ENCODE data around the gene LYPD3.
A peak's percentile ranks its signal among the peaks of the same experiment; 100 is the strongest.
"Not testable (repeated sequence)": the region's sequence is repeated elsewhere in the genome, so short reads cannot be mapped to it uniquely, and the experiment has no call there.

Gene LYPD3

GRCh38 chr19:43465468-43466120 lies at the start of gene LYPD3:
TSS of gene LYPD3 (minus strand) at chr19:43465608. CDS start at chr19:43465571, 37 bp downstream.
- peak; percentile 10 for DNase-seq

DNA sequence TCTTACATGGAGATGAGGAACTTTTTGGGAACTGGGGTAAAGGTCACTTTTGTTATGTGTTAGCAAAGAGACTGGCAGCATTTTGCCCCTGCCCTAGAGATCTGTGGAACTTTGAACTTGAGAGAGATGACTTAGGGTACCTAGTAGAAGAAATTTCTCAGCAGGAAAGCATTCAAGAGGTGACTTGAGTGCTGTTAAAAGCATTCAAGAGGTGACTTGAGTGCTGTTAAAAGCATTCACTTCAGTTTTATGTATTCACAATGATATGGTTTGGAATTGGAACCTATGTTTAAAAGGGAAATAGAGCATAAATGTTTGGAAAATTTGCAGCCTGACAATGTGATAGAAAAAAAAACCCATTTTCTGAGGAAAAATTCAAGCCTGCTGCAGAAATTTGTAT lies 47.0 kb upstream of the LYPD3 start:
- DNase-seq, result not testable (repeated sequence)

DNA sequence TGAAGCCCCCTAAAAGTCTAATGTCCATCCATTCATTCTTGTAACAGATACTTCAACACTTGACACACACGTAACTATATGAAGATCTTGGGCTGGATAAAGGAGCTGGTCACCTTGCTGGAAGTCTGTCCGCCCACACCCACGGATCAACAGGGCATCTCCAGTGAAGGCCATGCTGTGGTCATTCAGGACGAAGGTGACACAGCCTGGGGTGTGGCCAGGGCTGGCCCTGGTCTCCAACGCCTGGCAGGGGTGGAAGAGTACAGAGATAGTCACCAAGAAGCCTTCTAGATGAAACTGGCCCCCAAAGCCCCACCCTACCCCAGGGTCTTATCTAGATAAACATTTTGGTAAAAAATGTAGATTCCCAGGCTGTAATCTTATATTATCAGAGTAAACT lies 45.9 kb upstream of the LYPD3 start:
- no peak for DNase-seq

- DNase-seq, result no peak
Measured at GRCh38 chr19:43510713-43511112, 45.3 kb upstream of the LYPD3 start.

DNA sequence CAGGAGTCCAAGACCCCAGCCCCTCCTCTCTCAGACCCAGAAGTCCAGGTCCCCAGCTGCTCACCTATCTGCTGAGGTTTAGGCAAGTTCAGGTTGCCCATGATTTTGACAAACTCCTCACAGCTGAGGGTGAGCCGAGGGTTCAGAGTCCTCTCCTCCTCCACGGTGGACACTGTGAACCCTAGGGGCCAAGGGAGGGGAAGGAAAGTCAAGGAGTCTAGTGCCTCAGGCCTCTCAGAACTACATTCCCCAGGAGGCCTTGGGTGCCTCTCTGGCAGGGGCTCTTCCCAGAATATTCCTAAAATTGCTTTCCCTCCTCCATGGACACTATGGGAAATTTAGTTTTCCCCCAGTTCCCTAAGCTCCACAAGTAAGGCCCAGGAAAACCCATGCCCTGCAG lies 42.5 kb upstream of the LYPD3 start:
- no peak for DNase-seq

- no peak for DNase-seq
Measured at GRCh38 chr19:43506629-43507028, 41.2 kb upstream of the LYPD3 start.

- no peak for DNase-seq
Measured at GRCh38 chr19:43505941-43506340, 40.5 kb upstream of the LYPD3 start.

- DNase-seq, result no peak
Measured at GRCh38 chr19:43505186-43505456, 39.7 kb upstream of the LYPD3 start.

- peak; percentile 57 for DNase-seq
Measured at GRCh38 chr19:43504426-43505185, 39.2 kb upstream of the LYPD3 start, which contains the start of gene PHLDB3. TSS of gene PHLDB3 (minus strand) at chr19:43504746. CDS start at chr19:43504118, 628 bp downstream.

DNA sequence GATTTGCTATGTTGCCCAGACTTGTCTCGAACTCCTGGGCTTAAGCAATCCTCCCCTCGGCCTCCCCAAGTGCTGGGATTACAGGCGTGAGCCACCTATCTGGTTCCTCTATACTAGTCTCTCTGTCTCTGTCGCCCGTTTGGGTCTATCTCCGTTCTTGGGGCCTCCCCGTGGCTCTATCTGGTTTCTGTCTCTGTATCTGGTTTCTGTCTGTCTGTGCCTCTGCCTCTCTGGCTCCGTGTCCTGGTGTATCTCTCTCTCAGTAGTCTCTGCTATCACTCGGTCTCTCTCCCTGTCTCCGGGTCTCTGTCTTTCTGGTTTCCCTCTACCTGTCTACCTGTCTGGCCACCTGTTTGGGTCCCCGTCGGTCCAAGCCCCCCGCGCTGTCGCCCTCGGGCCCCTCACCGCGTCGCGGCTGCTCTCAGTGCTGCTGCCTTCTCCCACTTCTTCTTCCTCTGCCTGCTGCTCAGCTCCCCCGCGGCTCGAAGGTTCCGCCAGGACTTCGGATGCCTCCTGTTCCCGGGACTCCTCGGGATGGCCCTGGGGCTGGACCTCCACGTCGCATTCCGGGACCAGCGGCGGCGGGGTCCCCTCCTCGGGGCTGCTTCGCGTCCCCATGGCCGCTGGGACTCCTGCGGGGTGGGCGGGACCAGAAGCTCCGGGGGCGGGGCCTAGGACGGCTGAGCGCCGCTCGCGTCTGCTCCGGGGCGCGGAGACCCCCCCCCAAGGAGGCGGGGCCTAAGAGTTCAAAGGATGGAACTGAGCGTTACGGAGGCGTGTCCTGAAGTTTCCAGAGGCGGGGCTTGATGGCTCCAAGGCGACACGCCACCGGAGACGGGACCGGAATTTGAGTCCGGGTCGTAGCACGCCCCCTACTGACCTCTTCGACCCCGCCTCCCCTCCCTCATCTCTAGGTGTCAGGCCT lies 38.4 kb upstream of the LYPD3 start:
- DNase-seq, result peak; percentile 100

DNA sequence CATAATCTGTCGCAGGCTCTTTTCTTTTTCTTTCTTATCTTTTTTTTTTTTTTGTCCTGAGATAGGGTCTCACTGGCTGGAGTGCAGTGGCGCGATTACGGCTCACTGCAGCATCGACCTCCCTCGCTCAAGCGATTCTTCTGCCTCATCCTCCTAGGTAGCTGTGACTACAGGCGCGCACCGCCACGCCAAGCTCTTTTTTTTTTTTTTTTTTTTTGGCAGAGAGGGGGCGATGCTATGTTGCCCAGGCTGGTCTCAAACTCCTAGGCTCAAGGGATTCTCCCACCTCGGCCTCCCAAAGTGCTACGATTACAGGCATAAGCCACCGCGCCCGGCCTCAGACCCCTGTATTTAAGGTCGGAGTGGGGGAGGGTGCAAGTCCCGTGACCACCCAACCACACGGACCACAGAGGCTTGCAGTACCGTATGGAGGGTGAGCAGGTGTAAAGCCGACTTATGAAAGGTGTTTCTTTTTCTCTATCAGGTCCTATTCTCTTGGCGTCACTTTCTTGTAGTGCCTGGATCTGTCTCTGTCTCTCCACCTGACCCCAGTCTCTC lies 37.1 kb upstream of the LYPD3 start:
- DNase-seq, result no peak

- DNase-seq, result no peak
Measured at GRCh38 chr19:43501661-43502418, 36.4 kb upstream of the LYPD3 start.

DNA sequence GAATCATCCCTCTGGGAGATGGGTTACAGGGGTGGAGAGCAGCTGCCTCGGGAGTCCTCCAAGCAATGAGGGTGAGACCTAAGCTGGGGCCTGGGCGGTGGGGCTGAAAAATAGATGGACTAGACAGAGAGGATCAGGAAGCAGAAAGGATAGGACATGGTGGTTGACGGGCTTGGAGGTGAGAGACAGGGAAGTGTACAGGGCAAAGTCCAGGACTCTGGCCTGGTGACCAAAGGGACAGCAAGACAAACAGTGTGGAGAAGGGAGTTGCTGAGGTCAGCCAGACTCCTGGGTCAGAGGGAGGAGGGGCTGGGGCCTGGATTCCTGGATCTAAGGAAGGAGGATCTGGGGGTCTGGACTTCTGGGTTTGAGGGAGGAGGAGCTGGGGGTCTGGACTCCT lies 33.6 kb upstream of the LYPD3 start:
- no peak for DNase-seq

GRCh38 chr19:43498233-43498842 lies 32.9 kb upstream of the LYPD3 start:
- DNase-seq, result no peak

- DNase-seq, result no peak
Measured at GRCh38 chr19:43496960-43497359, 31.6 kb upstream of the LYPD3 start.

DNA sequence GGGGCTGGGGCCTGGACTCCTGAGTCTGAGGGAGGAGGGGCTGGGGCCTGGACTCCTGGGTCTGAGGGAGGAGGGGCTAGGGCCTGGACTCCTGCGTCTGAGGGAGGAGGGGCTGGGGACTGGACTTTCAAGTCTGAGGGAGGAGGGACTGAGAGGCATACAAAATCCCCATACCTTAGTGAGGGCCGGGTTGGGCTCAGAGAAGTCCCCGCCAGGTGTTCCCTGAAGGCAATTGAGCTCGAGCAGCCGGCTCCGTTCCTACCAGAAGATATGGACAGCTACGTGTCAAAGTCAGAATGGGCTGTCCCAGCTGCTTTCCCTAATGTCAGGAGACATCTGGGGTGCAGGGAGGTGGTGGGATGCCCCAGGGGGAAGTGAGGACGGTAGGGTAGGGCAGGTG lies 29.7 kb upstream of the LYPD3 start:
- DNase-seq, result no peak

- no peak for DNase-seq
Measured at GRCh38 chr19:43490759-43491158, 25.4 kb upstream of the LYPD3 start.

GRCh38 chr19:43489979-43490599 lies 24.7 kb upstream of the LYPD3 start:
- no peak for DNase-seq

DNA sequence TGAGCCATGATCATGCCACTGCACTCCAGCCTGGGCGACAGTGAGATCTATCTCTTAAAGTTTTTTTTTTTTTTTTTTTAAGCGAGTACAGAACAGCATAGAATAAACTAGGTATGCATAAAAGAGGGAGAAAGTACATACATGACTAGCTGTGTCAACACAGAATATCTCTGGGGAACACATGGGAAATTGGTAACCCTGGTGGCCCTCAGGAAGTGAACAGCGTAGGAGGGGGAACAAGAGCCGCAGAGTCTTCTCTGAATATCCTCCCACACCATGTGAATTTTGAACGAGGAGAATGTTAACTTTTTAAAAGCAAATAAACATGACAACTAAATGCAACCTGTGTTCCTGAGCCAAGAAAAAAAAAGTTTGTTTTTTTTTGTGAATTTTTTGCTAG lies 23.9 kb upstream of the LYPD3 start:
- DNase-seq, result no peak

GRCh38 chr19:43488179-43488578 lies 22.8 kb upstream of the LYPD3 start:
- DNase-seq, result no peak

DNA sequence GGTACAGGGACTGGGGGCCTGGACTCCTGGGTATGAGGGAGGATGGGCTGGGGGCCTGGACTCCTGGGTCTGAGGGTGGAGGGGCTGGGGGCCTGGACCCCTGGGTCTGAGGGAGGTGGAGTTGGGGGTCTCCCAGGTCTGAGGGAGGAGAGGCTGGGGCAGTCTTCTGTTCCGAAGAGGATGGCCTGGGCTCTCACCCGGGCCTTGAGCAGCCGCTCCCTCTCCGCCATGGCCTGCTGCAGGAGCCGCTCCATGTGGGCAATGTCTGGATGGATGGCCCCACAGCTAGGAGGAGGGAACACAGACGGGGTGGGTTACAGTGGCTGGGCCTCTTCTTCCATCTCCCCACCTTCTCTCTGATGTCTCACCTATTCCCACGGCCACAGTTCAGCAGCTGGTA lies 21.0 kb upstream of the LYPD3 start:
- DNase-seq, result no peak

GRCh38 chr19:43485951-43486350 lies 20.5 kb upstream of the LYPD3 start:
- DNase-seq, result no peak

Measured in stimulated activated CD4-positive, alpha-beta T cell treated with anti-CD3 and anti-CD28 coated beads, Interleukin-4, amount 100 ng/mL, for 1 hour (primary cell).